GM03348 (cell line): Measurements from ENCODE around the gene OR5K4.

Experiments used
- DNase-seq: peaks from one replicate; pipeline ENCODE4 v3.0.0; 2012; ENCODE audit warnings: low spot score

Gene OR5K4, protein sequence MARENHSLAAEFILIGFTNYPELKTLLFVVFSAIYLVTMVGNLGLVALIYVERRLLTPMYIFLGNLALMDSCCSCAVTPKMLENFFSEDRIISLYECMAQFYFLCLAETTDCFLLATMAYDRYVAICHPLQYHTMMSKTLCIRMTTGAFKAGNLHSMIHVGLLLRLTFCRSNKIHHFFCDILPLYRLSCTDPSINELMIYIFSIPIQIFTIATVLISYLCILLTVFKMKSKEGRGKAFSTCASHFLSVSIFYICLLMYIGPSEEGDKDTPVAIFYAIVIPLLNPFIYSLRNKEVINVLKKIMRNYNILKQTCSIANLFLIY

DNA sequence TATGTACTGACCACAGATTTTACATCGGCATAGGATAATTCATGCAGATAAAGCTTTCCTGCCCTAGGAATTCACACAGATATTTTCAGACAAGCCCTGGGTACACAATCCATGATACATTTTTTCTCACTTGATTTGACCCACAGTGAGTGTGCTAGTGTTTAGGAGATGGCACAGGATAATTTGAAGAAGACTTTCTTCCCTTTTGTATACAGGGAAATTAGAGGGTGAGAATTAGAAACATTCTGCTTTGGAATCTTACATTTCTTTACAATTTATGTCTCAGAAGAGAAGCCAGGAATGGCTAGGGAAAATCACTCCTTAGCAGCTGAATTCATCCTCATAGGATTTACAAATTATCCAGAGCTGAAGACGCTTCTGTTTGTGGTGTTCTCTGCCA, at the start of gene OR5K4:
Gene OR5K4 (plus strand): TSS at position 301 of the 400 bp plus-strand sequence. CDS start 0 bp downstream, at position 301.
- no peak for DNase-seq

DNA sequence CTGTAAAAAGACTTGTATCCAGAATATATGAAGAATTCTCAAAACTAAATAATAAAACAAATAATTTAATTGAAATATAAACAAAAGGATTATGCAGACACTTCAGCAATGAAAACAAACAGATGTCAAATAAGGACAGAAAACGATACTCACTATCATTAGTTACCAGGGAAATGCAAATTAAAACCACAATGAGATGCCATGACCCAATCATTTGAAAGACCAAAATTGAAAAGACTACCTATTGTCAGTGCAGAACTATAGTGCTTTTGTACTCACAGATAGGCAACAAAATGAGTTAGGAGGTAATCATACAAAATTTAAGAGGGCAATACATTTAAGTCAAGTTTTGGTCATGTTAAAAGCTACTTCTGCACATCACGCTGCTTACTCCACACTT, 31.6 kb upstream of the OR5K4 start:
- no peak for DNase-seq

DNA sequence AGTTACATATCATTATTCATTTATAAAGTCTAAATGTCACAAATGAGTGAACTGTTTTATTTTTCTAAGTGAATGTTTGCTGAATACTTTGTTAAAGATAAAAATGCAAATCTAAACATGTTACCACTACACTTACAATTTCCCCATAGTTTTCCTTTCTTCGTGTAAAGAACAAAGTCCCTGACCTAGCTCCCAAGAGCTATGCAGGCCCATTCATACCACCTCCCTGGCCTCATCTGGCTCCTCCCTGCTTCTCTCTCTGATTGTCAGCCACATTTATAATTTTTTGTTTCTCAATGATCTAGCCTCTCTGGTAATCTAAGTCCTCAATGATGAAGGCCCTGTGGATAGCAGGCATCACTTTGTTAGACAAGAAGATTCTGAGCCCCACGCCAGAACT, 31.0 kb upstream of the OR5K4 start:
- no peak for DNase-seq

DNA sequence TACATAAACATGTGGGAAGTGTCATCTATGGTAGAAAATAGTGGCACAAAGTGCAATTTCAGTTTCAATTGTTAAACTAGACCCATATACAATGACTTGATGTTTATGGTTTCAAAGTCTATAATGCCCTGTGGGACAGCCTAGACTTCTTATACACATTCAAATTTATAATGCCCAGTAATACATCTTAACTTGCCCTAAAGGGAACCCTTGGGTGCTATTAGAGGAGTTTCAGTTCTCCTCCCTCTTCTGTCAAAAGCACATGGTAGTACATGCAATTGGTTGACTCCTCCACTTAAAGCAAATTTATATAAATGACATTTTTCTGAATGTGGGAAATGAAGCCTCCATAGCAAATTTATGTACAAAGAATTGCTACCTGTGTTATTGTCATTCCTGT, 30.2 kb upstream of the OR5K4 start:
- DNase-seq: no peak

DNA sequence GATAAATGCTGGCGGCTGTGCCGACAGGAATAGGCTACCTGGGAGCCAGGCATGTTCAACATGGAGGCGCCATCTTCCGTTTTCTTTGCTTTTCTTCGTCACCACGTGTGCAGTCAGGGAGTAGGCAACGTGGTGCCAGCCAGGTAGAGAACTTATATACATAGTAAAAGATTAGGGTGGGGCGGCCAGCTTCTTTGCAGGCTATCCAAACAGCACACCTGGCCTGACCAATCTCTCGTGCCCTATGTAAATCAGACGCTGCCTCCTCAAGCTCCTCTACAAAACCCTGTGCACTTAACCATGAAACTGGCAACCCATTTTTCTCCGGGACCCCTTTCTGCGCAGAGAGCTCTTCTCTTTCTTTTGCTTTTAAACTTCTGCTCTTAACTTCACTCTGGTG, 28.6 kb upstream of the OR5K4 start:
- no peak for DNase-seq

DNA sequence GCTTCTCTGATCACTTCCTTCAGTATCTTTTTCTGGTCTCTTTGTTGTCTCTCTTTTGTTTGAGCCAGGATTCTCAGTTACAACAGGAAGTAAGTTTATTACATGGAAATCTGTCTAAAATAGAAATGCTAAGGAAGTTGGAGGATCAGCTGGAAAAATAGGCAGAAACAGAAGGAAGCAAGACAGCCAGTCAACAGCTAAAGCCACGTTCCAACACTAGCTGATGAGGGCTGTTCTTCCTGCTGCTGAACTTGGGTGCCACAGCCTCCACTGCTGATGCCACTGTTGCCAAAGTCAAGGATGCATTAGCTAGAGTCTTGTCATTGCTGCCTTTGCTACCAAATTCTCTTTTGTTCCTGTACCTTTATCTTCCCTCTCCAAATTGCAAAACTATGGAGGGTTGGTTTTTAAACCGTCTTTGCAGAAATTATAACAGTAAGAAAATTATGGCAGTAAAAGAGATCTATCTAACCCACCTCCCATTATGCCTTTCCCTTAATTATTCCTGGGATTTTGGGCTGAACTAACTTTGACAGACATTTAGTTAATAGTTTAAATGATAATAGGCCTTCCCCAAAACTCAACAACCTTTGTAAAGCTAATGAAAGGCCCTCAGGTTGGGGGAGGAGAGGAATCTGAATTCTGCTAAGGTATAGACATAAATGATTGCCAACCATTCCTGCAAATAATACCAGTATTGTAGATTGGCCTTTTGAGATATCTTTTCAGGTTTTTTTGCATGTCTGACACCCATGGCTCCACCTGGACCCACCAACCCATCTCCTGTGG, 27.4 kb upstream of the OR5K4 start:
- no peak for DNase-seq

DNA sequence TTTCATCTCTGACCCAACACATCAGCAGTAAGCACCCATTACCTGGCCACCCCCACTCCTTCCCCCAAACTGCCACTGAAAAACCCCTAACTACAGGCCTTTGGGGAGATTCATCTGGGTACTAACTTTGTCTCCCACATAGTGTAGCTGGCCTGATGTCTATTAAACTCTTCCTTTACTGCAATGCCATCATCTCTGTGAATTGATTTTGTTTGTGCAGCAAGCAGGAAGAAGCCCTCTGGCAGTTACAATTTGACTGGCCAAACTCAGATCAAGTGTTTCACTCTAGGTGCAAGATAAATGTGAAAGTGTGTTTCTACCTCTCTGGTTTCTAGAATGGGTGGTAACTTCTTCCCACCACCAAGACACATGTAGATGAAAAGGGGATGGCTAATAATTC, 26.7 kb upstream of the OR5K4 start:
- no peak for DNase-seq

DNA sequence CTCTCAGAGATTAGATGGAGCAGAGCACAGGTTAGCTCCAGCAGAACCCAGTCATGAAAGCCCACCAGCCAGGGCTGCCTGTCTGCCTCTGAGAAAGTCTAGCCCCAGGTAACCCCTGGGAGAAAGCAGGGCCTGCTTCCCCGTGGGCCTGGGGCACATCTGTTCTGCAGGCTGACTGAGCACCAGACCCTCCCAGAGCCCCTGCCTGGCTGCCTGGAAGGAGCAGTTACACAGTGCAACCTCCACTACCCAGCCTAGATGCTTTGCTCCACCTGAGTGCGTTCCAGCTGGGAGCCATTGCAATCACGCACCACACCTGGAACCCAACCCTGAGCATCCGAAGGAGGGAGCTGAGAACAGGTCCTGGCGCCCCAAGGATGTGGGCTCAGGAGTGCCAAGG, 24.7 kb upstream of the OR5K4 start:
- DNase-seq: no peak

DNA sequence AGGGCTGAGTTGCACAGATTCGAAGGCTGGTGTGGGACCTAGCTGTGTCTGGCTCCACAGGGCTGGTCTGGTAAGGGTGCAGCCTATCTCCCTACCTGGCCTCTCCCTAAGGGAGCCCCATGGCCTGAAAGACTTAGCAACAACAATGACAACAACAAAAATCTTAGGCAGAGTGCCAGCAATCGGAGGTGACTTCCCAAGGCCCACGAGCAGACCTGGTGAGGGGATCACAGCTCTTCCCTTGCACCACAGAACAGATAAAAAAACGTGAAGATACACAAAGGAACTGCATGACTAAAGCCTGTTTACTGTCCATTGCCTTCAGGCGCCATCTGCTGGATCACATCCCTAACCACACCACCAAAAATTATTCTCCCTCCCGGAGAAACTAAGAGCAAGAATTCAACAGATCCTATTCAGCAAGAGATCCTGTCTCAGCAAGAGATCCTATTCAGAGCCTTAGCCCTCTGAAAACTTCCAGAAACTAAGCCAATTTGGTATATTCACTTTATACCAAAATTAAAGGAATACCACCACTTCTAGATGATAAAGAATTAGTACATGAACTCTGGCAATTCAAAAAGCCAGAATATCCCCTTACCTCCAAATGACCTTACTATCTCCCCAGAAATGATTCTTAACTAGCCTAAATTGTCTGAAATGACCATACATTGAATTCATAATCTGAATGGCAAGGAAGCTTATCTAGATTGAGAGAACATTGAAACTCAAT, 24.1 kb upstream of the OR5K4 start:
- DNase-seq: peak; percentile 66

DNA sequence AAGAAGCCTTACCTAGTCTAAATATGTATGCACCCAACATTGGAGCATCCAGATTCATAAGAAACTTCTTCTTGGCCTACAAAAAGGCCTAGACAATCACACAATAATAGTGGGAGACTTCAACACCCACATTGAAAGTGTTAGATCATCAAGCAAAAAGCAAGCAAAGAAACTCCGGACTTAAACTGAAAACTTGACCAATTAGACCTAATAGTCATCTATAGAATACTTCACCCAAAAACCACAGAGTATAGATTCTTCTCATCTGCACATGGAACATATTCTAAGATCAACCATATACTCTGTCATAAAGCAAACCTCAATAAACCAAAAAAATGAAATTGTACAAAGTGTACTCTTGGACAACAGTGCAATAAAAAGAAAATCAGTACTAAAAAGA, 22.3 kb upstream of the OR5K4 start:
- DNase-seq: no peak

DNA sequence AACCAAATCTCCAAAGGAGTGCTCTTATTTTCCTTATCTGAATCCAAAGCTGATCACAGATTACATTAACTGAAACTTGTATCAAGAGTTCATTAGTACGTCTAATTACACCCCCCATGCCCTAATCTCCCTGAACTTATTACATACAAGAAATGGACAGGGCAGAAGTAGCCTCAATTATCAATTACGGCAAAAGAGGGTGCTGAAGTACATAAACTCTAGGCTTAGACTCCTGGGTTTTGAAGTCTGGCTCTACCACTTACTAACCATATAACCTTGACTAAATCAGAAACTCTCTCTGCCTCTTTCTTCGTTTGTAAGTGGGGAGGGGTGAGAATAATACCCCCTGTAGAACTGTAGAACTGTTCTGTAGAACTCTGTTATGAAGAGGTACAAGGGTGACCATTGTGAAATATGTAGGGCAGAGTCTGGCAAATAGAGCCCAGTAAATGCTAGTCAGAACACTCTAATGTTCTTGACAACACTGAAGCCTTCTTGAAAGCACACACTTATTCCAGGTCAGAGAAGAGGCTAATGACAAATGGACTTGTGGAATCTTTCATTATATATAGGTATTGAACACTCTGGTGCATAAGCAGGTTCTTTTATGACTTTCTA, 19.6 kb upstream of the OR5K4 start:
- no peak for DNase-seq

DNA sequence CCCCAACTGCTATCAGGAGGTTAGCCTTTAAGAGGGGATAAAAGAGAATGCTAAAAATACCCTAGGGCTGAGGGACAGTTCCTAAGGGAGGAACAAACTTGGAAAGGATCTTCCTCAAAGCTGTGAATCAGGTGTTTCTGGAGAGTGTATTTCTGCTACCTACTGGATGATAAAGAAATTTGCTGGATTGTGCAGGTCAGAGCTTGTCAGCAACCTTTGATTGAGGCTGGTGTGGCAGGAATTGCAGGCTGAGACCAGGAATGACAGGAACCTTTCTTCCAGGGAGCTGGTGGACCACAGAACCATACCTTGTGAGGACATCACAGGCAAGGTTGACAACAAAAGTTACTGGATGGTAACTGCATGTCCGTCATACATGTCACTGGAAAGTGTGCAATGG, 14.6 kb upstream of the OR5K4 start:
- no peak for DNase-seq

DNA sequence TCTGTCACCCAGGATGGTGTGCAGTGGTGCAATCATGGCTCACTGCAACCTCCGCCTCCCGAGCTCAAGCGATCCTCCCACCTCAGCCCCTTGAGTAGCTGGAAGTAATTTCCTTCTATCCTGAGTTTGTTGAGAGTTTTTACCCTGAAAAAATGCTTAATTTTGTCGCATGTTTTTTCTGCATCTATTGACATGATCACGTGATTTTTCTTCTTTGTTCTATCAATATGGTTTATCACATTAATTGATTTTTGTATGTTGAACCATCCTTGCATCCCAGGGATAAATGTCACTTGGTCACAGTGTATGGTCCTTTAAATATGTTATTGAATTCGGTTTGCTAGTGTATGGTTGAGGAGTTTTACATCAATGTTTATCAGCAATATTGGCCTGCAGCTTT, 11.9 kb upstream of the OR5K4 start:
- DNase-seq: no peak

DNA sequence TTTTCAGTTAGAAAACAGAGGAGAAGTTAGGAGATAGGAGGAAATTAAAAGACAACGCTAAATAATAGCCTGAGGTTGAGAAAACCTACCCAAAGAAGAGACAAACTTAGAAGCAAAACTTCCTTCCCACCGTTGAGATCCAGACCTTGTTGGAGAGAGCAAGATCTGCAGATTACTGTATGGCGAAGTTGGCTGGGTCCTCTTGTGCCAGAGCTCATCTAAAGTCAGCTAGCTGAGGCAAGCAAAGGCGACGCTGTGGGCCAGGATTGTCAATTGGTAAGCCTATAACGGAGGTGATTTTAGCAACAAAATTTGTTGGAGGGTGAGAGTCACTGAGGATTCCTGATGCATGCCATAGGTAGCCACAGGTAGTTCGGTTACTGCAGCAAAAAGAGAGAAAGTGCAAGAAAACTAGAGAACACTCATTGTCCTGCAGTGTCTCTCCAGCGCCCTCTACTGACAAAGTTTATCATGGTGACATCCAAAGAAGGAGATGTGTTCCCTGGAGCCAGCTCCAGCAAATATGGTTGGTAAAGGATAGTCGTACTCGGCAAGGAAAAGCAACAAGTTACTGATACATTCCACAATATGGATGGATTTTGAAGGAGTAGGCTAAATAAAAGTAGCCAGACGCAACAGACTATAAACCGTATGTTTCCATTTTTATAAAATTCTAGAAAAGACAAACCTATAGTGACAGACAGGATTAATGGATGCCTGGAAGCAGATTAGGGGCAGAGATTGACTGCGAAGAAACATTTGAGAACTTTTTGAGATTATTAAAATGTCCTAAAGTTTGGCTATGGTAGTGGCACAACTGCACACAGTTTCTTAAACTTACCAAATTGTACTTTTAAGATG, 9.8 kb upstream of the OR5K4 start:
- peak; percentile 26 for DNase-seq

DNA sequence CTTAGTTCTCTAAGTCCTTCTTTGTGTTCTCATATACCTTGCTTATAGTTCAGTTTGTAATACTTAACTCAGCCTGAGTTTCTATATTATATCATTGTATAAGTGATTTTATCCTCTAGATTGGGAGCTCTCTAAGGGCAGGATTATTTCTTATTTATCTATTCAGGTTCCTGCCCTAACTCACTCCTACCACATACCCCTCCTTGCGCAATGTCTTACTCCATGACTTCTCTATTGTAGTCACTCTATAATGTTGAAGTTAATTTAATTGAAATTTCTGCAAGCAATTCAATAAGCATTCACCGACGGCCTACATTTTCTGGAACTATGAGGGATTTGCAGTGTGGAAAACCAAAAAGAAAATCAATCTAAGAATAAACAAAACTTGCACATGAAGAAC, 3.6 kb upstream of the OR5K4 start:
- no peak for DNase-seq

DNA sequence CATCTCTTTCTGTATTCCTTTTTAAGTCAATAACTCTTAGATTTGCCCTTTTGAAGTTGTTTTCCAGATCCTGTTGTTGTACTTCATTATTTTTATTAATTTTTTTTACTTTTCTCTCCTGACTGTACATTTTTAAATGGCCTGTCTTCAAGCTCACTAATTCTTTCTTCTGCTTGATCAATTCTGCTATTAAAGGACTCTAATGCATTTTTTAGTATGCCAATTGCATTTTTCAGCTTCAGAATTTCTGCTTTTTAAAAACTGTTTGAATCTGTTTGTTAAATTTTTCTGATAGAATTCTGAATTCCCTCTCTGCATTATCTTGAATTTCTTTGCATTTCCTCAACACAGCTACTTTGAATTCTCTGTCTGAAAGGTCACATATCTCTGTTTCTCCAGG, 5.6 kb downstream of the OR5K4 start:
- no peak for DNase-seq

DNA sequence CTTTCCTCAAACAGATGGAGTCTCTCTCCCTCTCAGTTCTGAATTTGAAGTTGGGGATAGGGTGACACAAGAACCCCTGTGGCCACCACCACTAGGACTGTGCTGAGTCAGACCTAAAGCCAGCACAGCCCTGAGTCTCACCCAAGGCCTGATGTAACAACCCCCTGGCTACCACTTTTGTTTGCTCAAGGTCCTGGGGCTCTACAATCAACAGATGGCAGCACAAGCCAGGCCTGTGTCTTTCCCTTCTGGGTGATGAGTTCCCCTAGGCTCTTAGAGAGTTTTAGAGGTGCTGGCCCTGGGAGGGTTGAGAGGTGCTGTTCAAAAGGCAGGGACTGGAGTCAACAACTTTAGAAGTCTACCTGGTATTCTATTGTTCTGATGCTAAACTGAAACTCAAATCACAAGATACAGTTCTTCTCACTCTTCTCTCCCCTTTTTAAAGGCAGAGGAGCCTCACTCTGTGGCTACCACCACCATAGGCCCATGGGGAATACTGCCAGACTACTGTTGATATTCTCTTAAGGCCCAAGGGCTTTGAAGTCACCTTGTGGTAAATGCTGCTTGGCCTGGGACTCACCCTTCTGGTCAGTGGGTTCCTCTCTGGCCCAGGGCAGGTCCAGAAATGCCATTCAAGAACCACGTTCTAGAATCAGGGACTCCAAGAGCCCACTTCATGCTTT, 6.5 kb downstream of the OR5K4 start:
- no peak for DNase-seq

DNA sequence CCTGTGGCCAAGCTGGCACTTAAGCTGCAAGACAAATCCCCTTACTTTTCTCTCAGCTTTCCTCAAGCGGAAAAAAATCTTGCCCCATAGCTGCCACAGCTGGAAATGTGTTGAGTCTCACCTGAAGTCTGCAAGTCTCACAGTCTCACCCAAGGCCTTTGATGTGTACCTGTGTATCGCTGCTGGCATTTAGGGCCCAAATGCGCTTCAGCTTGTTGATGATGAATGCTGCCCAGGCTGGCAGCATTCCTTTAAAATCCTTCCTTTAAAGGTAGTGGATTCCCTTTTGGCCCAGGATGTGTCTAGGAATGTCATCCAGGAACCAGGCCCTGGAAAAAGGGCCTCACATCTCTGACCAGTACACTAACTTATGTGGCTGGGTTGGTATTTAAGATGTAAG, 7.0 kb downstream of the OR5K4 start:
- DNase-seq: no peak

DNA sequence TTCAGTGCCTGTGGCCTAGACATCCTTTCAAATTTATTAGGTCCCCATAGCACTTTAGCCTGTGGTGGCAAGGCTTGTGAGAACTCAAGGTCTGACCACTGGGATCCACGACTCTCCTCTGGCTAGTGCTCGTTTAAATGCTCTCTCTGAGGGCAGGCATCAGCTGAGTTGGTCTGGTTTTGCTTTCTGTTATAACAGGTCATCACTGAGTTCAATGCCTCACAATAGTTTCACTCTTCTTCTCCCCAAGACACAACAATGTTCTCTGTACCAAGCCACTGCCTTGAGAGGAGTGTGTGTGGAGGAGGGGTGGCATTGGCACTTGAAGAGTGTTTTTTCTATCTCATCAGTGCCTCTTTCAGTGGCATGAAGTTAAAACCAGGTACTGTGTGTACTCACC, 7.6 kb downstream of the OR5K4 start:
- no peak for DNase-seq

DNA sequence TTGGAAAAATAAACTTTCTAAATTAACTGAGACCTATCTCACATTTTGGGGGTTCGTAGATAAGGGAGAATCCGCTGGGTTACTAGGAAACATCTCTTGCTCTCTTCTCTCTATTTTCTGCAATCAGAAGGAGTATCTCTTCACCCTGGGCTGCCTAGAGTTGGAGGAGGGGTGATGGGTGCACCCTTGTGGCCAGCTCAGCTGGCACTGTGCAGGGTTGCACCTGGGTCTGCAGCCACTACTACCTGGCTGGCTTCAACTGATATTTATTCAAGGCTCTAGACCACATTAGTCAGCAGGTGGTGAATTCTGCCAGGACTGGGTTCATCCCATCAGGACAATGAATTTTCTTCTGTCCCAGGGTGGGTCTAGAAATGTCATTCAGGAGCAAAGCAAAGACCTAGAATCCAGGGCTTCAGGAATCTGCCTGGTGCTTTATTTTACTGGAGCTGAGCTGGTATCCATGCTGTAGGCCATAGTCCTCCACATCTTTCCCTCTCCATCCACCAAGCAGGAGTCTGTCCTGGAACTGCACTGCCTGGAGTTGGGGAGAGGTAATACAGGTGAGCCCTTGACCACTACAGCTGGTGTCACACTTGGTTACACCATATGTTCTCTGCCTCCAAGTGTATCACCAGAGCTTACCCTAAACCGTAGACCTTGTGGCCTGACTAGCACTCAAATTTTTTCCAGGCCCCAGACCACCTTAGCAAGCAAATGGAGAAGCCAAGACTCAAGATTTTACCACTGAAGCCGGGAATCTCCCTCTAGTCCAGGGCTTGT, 14.0 kb downstream of the OR5K4 start:
- DNase-seq: no peak
